GM18517 (cell line): Measurements from ENCODE around the gene PRPF40B.

Experiments
- ATAC-seq: cut with Tn5 transposase; IDR thresholded peaks from one replicate; pipeline ENCODE4 v1.9.1; 2021; ENCODE audit warnings: mild to moderate bottlenecking, moderate library complexity; ENCODE audit not compliant: unreplicated experiment

The PRPF40B gene

DNA sequence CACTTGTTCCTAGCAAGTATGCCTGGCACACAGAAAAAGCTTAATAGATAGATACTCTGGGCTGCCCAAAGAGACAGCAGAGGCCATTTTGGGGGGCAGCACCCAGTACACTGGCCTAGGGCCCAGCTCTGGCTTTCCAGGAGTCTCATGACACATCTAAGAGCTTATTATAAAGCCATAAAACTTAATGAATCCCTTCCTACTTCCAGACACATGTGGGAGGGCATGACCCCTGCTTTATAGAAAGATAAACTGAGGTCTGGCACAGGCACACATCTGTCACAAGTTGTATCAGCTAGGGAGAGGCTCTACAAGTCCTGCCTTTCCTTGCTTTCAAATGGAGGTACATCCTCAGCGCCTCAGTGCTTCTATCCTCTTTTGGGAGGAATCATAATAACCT, 56.7 kb downstream of the PRPF40B start:
- ATAC-seq: no peak

- no peak for ATAC-seq
These were observed 60.4 kb downstream of the PRPF40B start for GRCh38 chr12:49683599-49684309.

- ATAC-seq: no peak
These were observed 61.0 kb downstream of the PRPF40B start for GRCh38 chr12:49684310-49684854.

DNA sequence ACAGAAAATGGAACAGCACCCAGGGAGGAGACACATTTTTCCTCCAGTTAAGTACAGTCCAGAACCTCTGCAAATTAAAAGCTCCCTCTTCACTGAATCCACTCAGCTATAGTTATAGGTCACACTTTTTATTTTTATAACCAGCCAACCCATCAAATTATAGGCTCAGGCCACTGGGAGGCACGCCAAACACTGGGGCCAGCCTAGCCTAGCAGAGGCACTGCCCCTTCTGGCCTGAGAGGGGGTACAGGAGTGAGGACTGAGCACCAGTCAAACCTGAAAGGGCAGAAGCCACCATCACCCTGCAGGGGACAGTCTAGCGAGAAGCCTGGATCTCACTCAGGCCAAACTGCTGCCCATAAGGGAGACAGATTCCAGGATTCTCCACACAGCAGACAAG, 64.6 kb downstream of the PRPF40B start:
- no peak for ATAC-seq

- no peak for ATAC-seq
These were observed 65.9 kb downstream of the PRPF40B start for GRCh38 chr12:49689237-49689636.

GRCh38 chr12:49689785-49690184, 66.4 kb downstream of the PRPF40B start:
- no peak for ATAC-seq

GRCh38 chr12:49692851-49693250, 69.5 kb downstream of the PRPF40B start:
- ATAC-seq: no peak

DNA sequence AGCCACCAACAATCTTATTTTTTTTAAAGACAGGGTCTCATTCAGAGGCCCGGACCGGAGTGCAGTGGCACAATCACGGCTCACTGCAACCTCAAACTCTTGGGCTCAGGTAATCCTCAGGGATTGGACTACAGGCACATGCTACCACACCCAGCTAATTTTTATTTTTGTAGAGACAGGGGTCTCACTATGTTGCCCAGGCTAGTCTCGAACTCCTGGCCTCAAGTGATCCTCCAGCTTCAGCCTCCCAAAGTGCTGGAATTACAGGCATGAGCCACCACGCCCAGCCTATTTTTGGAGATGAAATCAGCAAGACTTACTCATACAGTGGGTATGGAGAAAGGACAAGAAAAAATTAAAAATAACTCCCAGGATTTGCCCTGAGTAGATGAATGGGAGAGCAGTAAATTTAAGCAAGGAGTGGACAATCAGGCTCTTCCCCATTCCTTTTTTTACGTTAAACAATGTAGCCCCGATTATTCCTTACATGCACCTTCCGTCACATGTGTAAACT, 70.6 kb downstream of the PRPF40B start:
- ATAC-seq: no peak
